GM13976 (cell line): Measurements from ENCODE around the gene TUBB1.

ENCODE experiments used
- DNase-seq: peaks from one replicate; pipeline ENCODE4 v3.0.0; 2012; ENCODE audit warnings: low spot score
- CTCF ChIP-seq: IDR thresholded peaks from 2 replicates; pipeline ENCODE4 v1.5.1; 2012; ENCODE audit warnings: borderline replicate concordance, mild to moderate bottlenecking; ENCODE audit not compliant: insufficient read depth; ENCODE audit errors: extremely low read depth, missing control alignments, control extremely low read depth
- in situ Hi-C: fragments of 300-500 bp; cut with MboI; formaldehyde crosslinking; loops from one replicate; pipeline ENCODE4 v1.12.0; 2022; ENCODE audit warnings: low sequenced_read_pairs, mixed read lengths, inconsistent platforms; ENCODE audit not compliant: unreplicated experiment

Gene TUBB1

GRCh38 chr20:59005523-59006166, 13.6 kb upstream of the TUBB1 start:
- in situ Hi-C loops, result no loop called here
- TF ChIP-seq CTCF, result no peak
- no peak for DNase-seq

GRCh38 chr20:59006167-59006863, 12.9 kb upstream of the TUBB1 start:
- in situ Hi-C loops, result no loop called here
- DNase-seq, result peak; percentile 52
- peak; percentile 25 for TF ChIP-seq CTCF

- in situ Hi-C loops, result no loop called here
- DNase-seq, result peak; percentile 85
- TF ChIP-seq CTCF, result no peak
Measured at GRCh38 chr20:59006864-59007664, 12.2 kb upstream of the TUBB1 start, which contains the start of gene CTSZ. Gene CTSZ (minus strand): TSS chr20:59007254. CDS start chr20:59007128, 126 bp downstream.

GRCh38 chr20:59007665-59008511, 11.3 kb upstream of the TUBB1 start:
- TF ChIP-seq CTCF, result no peak
- peak; percentile 93 for DNase-seq
- in situ Hi-C loops, result no loop called here

GRCh38 chr20:59008715-59009336, 10.4 kb upstream of the TUBB1 start:
- no peak for TF ChIP-seq CTCF
- in situ Hi-C loops, result no loop called here
- DNase-seq, result no peak
